Heart right ventricle (tissue), 16 donors: ENCODE data around the gene C2orf74. TPM values are rescaled to one million over a fixed set of nuclear protein-coding genes. Genes with fewer than 3 reads are reported as not detected.
"Not testable (repeated sequence)": the region's sequence is repeated elsewhere in the genome, so short reads cannot be mapped to it uniquely, and the experiment has no call there.

Source experiments
- ATAC-seq, 8 donors: fragments of 200-7000 bp; cut with Tn5 transposase; one replicate each; pipeline ENCODE4 v1.9.1; 2020; ENCODE audit warnings: mild to moderate bottlenecking in 8 of 8, moderate library complexity in 8 of 8, moderate number of reproducible peaks in 1 of 8
- DNase-seq, 2 donors: peaks; one replicate each; pipeline ENCODE4 v3.0.0-alpha.2; 2020
- H3K27ac ChIP-seq, 10 donors: fragments of 200-600 bp; sonication (generic) in 2 of 10; one replicate each; pipeline versions ENCODE4 v1.5.0 to v1.8.0; 2020 to 2022; ENCODE audit warnings: mild to moderate bottlenecking in 3 of 10
- H3K27me3 ChIP-seq, 7 donors: fragments of 200-600 bp; one replicate each; pipeline ENCODE4 v1.8.0; 2021 to 2022; ENCODE audit warnings: mild to moderate bottlenecking in 2 of 7
- H3K36me3 ChIP-seq, 9 donors: fragments of 200-600 bp; sonication (generic) in 1 of 9; one replicate each; pipeline versions ENCODE4 v1.5.0 to v1.8.0; 2020 to 2022; ENCODE audit warnings: mild to moderate bottlenecking in 2 of 9
- H3K4me1 ChIP-seq, 9 donors: fragments of 200-600 bp; sonication (generic) in 1 of 9; one replicate each; pipeline versions ENCODE4 v1.5.0 to v1.8.0; 2020 to 2022; ENCODE audit warnings: mild to moderate bottlenecking in 4 of 9
- H3K4me3 ChIP-seq, 10 donors: fragments of 200-600 bp; sonication (generic) in 2 of 10; one replicate each; pipeline versions ENCODE4 v1.5.0 to v1.8.0; 2020 to 2022; ENCODE audit warnings: mild to moderate bottlenecking in 7 of 10, moderate library complexity in 2 of 10
- H3K9me3 ChIP-seq, 11 donors: fragments of 200-600 bp in 10 of 11; sonication (generic) in 2 of 11; one replicate each; pipeline versions ENCODE4 v1.5.0 to v1.8.0; 2013 to 2022; ENCODE audit warnings: mild to moderate bottlenecking in 2 of 11, control low read depth in 1 of 11, moderate library complexity in 1 of 11
- WGBS, 2 donors: extraction: QIAGEN DNeasy Blood & Tissue Kit; methylation state at CpG; one replicate each; pipeline ENCODE4 v1.1.7; 2013; ENCODE audit warnings: inconsistent platforms in 1 of 2; 5-methylcytosine and 5-hydroxymethylcytosine counted together
- intact Hi-C, 10 donors: fragments of 100-400 bp; cut with DNase I; formaldehyde crosslinking; loops; one replicate each; pipeline versions ENCODE4 v1.11.1 to v1.14.2; 2022
- polyA plus RNA-seq, 2 donors: library from polyadenylated mRNA; stranded (reverse); fragments of 200-250 nt; gene quantifications; one replicate each; pipeline ENCODE4 v1.2.3, GENCODE V29; 2013
- total RNA-seq, 10 donors: library from RNA; stranded (reverse); fragmentation: NEBNext Ultra II Directional in 3 of 10; extraction: Animal tissue kit (Norgen Biotek cat#: 25700) in 3 of 10; gene quantifications; one replicate each; pipeline versions ENCODE4 v1.2.1 to v1.2.4, GENCODE V29; 2021 to 2023
- TF ChIP-seq, protein P1 (sequence below), 9 donors: fragments of 200-600 bp; sonication (generic) in 2 of 9; IDR thresholded peaks; one replicate each; pipeline versions ENCODE4 v1.5.0 to v1.8.0; 2021 to 2022; ENCODE audit warnings: antibody characterized with exemption in 9 of 9, mild to moderate bottlenecking in 5 of 9, moderate library complexity in 1 of 9
- donor health status: Arrhythmogenic right ventricular cardiomyopathy.
- donor health status: ischemic (EF 13 %, LVEDD 7.1; RV severe dilation, severe dysfunction).
- donor health status: healthy with polysubstance abuse.
- donor health status: DM: no; HTN: yes; CAD: no.
- donor health status: DM: no; HTN: no; CAD: no.
- donor health status: ischemic (EF 25% LVEDD 6.9; RV normal size, moderate dysfunction).
- donor health status: ischemic (EF 25% LVEDD 5.7; RV mildly dilated, moderate dysfunction).
- donor health status: healthy.
- donor health status: DM: yes; HTN: yes; CAD: no.
- donor health status: Ischemic cardiomyopathy.
- donor health status: ischemic (EF 35%, LVEDD 5.7; RV mildly dilated, moderate dysfunction).
- donor health status: nonischemic (EF 11% LVEDD 7.7; RV severe dilation, severe dysfunction).
- donor health status: DM: yes; HTN: yes; CAD: no.
- donor health status: PGD.
- donor health status: ischemic (EF 29% LVEDD 5.4; RV normal size, mild dysfunction).
- donor health status: nonischemic (EF 23%, LVEDD 6.1; RV moderate dilation, normal function).

Gene C2orf74
- total and polyA plus RNA-seq, 12 donors = 16.5 to 39.0 (median 24.0) TPM

DNA sequence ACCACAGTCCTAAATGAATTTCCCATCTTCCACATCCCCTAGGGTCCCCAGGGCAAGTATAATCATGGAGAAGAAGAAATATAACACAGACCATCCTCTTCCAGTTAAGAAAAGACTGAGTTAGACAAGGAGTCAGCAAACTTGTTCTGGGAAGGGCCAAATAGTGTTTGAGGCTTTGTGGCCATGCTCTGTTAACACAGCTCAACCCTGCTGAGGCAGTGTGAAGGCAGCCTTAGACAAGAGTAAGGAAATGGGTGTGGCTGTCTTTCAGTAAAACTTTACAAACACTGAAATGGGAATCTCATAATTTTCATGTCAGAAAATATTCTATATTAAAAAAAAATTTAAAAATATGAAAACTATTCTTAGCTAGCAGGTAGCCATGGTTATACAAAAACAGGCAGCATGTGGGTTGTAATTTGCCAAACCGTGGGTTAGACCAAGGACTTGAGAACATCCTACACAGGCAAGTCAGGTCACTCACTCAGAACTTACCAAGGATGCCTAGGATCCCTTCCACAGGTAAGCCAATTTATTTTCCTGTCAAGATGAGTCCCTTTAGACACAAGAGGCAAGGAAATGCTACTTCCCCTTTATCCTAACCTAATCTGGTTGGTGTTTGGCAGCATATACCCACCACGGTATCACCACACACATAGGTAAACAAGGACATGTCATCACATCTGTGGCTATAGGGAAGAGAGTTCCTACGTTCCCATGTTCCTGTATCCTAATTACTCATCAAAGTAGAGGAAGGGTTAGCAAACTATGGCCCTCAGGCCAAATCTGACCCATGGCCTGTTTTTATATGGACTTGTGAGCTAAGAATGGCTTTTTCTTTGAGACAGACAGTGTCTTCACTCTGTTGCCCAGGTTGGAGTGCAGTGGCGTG lies 31.9 kb downstream of the C2orf74 start:
- Histone ChIP-seq H3K27ac (peak overlapping the region in 2 of 10 donors; percentile 8 to 25), H3K4me1 (peaks cover 0 to 17% (median 5%) of the 10 kb centered on the region in 9 donors), H3K27me3 (no peaks in the 10 kb centered on the region), H3K9me3 (no peaks in the 10 kb centered on the region), H3K36me3 (peaks cover 0 to 91% (median 33%) of the 10 kb centered on the region in 9 donors), H3K4me3 (no peak overlapping the region)
- ATAC-seq = peak in 3 of 8 donors; percentile 25 to 41 (median 36)
- DNase-seq = no peak
- 79 to 82% methylated on average over 4 of the region's 4 CpGs for WGBS, 2 donors
- TF ChIP-seq, protein P1, sequence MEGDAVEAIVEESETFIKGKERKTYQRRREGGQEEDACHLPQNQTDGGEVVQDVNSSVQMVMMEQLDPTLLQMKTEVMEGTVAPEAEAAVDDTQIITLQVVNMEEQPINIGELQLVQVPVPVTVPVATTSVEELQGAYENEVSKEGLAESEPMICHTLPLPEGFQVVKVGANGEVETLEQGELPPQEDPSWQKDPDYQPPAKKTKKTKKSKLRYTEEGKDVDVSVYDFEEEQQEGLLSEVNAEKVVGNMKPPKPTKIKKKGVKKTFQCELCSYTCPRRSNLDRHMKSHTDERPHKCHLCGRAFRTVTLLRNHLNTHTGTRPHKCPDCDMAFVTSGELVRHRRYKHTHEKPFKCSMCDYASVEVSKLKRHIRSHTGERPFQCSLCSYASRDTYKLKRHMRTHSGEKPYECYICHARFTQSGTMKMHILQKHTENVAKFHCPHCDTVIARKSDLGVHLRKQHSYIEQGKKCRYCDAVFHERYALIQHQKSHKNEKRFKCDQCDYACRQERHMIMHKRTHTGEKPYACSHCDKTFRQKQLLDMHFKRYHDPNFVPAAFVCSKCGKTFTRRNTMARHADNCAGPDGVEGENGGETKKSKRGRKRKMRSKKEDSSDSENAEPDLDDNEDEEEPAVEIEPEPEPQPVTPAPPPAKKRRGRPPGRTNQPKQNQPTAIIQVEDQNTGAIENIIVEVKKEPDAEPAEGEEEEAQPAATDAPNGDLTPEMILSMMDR (IDR thresholded peaks at IDR 0.05) = no peak
- intact Hi-C loops = no loop called here

DNA sequence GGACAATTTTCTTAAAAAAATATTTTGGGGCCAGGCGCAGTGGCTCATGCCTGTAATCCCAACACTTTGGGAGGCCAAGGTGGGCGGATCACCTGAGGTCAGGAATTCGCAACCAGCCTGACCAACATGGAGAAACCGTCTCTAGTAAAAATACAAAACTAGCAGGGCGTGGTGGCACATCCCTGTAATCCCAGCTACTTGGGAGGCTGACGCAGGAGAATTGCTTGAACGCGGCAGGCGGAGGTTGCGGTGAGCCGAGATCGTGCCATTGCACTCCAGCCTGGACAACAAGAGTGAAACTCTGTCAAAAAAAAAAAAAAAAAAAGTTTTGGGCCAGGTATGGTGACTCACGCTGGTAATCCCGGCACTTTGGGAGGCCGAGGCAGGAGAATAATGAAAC lies 32.7 kb downstream of the C2orf74 start:
- ATAC-seq, intact Hi-C loops, H3K27ac ChIP-seq, DNase-seq, H3K4me3 ChIP-seq, H3K27me3 ChIP-seq, H3K9me3 ChIP-seq: not testable (repeated sequence)
- Histone ChIP-seq H3K36me3 (peaks cover 0 to 91% (median 26%) of the 10 kb centered on the region in 9 donors), H3K4me1 (peaks cover 0 to 17% (median 5%) of the 10 kb centered on the region in 9 donors)
- WGBS, 2 donors = 95 to 96% methylated on average over 15 of the region's 15 CpGs

DNA sequence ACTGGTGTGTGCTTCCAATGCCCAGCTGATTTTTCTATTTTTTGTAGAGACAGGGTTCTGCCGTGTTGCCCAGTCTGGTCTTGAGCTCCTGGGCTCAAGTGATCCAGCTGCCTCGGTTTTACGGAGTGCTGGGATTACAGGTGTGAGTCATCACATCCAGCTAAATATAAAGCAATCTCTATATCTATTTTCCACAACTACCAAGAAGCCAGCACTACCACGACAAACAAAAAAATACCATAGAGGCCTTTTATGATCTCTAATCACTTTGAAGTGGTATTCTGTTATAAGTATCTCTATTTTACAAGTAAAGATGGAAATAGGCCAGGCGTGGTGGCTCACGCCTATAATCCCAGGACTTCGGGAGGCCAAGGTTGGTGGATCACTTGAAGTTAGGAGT lies 34.7 kb downstream of the C2orf74 start:
- Histone ChIP-seq H3K36me3 (peaks cover 0 to 91% (median 28%) of the 10 kb centered on the region in 9 donors), H3K27ac (no peak overlapping the region), H3K4me3 (no peak overlapping the region), H3K9me3 (no peaks in the 10 kb centered on the region), H3K27me3 (no peaks in the 10 kb centered on the region), H3K4me1 (peaks cover 0 to 17% (median 5%) of the 10 kb centered on the region in 9 donors)
- no peak for DNase-seq
- 81 to 84% methylated on average over 7 of the region's 7 CpGs for WGBS, 2 donors
- intact Hi-C loops = no loop called here
- peak in 1 of 8 donors; percentile 55 for ATAC-seq
- TF ChIP-seq, protein P1 (IDR thresholded peaks at IDR 0.05) = no peak

DNA sequence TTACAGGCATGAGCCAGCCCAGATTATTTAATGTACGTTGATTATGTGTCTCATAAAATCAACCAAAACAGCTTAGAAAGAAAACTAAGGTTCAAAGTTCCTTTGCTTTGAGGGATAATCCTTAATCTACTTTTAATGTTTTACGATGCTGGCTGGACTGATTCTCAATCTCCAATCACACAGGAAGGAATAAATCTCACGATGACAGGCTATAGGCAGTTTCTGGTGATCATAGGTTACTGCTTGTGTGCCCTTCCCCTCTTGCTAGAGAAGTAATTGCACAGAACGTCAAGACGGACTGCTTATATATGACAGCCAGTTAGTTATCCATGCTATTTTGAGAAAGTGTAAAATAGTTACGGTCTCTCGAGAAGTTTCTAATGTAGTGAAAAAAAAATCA lies 43.1 kb downstream of the C2orf74 start:
- no peaks in the 10 kb centered on the region for H3K9me3 ChIP-seq
- H3K4me3 ChIP-seq = no peak overlapping the region
- peaks cover 0 to 3% (median 0%) of the 10 kb centered on the region in 9 donors for H3K4me1 ChIP-seq
- no peak for DNase-seq
- peaks cover 0 to 100% (median 57%) of the 10 kb centered on the region in 9 donors for H3K36me3 ChIP-seq
- ATAC-seq = no peak
- 87 to 94% methylated on average over 7 of the region's 7 CpGs for WGBS, 2 donors
- intact Hi-C loops = no loop called here
- H3K27ac ChIP-seq = no peak overlapping the region
- TF ChIP-seq, protein P1 (IDR thresholded peaks at IDR 0.05) = no peak
- H3K27me3 ChIP-seq = no peaks in the 10 kb centered on the region
